GM12892 (cell line): ENCODE results near the gene USP48.

Source experiments
- POLR2A ChIP-seq: IDR thresholded peaks from 2 replicates; pipeline ENCODE4 v1.6.1; 2011; ENCODE audit warnings: low read depth, low read length, control low read depth
- POLR2AphosphoS5 ChIP-seq: IDR thresholded peaks from 2 replicates; pipeline ENCODE4 v1.6.1; 2011; ENCODE audit warnings: low read depth, low read length, control low read depth
- TAF1 ChIP-seq: IDR thresholded peaks from 2 replicates; pipeline ENCODE4 v1.6.1; 2011; ENCODE audit warnings: low read depth, mild to moderate bottlenecking, control low read depth, low read length, borderline replicate concordance

- TF ChIP-seq POLR2A: no peak
- TF ChIP-seq TAF1: no peak
- TF ChIP-seq POLR2AphosphoS5: no peak
These were observed 145.4 kb downstream of the USP48 start for GRCh38 chr1:21637514-21637913.
